RWPE2 (cell line): ENCODE results near the gene DENND5B.

Source experiments
- ATAC-seq: fragments of 200-7000 bp; cut with Tn5 transposase; 3 replicates; pipeline ENCODE4 v1.9.1; 2021; ENCODE audit warnings: low read depth
- DNase-seq: peaks from one replicate; pipeline ENCODE4 v3.0.0-alpha.2; 2020; ENCODE audit warnings: low spot score
- H3K27ac ChIP-seq: fragments of 450-650 bp; 2 replicates; pipeline ENCODE4 v1.5.1; 2017; ENCODE audit warnings: mild to moderate bottlenecking; ENCODE audit not compliant: poor library complexity, severe bottlenecking
- H3K27me3 ChIP-seq: fragments of 250-450 bp; sonication (Bioruptor Pico); 2 replicates; pipeline ENCODE4 v1.5.1; 2021; ENCODE audit warnings: mild to moderate bottlenecking, moderate library complexity; ENCODE audit not compliant: insufficient read depth, poor library complexity, severe bottlenecking
- H3K36me3 ChIP-seq: fragments of 250-450 bp; sonication (Bioruptor Pico); 2 replicates; pipeline ENCODE4 v1.5.1; 2020; ENCODE audit warnings: low read depth, mild to moderate bottlenecking, moderate library complexity
- H3K4me1 ChIP-seq: fragments of 250-450 bp; sonication (Bioruptor Pico); 2 replicates; pipeline ENCODE4 v1.5.1; 2021; ENCODE audit warnings: mild to moderate bottlenecking, moderate library complexity; ENCODE audit not compliant: insufficient read depth, poor library complexity, severe bottlenecking
- H3K4me3 ChIP-seq: fragments of 250-450 bp; sonication (Bioruptor Pico); 2 replicates; pipeline ENCODE4 v1.5.1; 2021; ENCODE audit warnings: mild to moderate bottlenecking, moderate library complexity; ENCODE audit not compliant: severe bottlenecking
- H3K9me3 ChIP-seq: fragments of 250-450 bp; sonication (Bioruptor Pico); 2 replicates; pipeline ENCODE4 v1.5.1; 2021; ENCODE audit warnings: mild to moderate bottlenecking, moderate library complexity; ENCODE audit not compliant: severe bottlenecking
- CTCF ChIP-seq: fragments of 450-650 bp; IDR thresholded peaks from one replicate; pipeline ENCODE4 v1.5.1; 2017; ENCODE audit warnings: mild to moderate bottlenecking, moderate library complexity; ENCODE audit not compliant: poor library complexity, severe bottlenecking

The DENND5B gene

GRCh38 chr12:31496257-31496656, 94.7 kb downstream of the DENND5B start:
- DNase-seq (no peak), ATAC-seq (no peak)
- no peak for TF ChIP-seq CTCF

GRCh38 chr12:31494455-31494854, 96.5 kb downstream of the DENND5B start:
- DNase-seq: no peak
- H3K27ac ChIP-seq: no peak overlapping the region
- no peak for TF ChIP-seq CTCF
- no peaks in the 10 kb centered on the region for H3K27me3 ChIP-seq
- peaks cover 43% of the 10 kb centered on the region for H3K4me1 ChIP-seq
- H3K36me3 ChIP-seq: peaks cover 3% of the 10 kb centered on the region; the same call in 1 of the 2 replicates
- H3K9me3 ChIP-seq: no peaks in the 10 kb centered on the region
- ATAC-seq: no peak
- no peak overlapping the region for H3K4me3 ChIP-seq

More at GRCh38 chr12:31496257-31496656, 94.7 kb downstream of the DENND5B start:
- Histone ChIP-seq H3K4me3 (no peak overlapping the region), H3K9me3 (no peaks in the 10 kb centered on the region), H3K4me1 (peaks cover 43% of the 10 kb centered on the region), H3K27ac (peak overlapping the region; percentile 15), H3K36me3 (0 out of 2 replicates have a peak, but pooled peaks cover 3% of the 10 kb centered on the region), H3K27me3 (no peaks in the 10 kb centered on the region)

GRCh38 chr12:31492599-31493196, 98.2 kb downstream of the DENND5B start:
- Histone ChIP-seq H3K4me3 (no peak overlapping the region), H3K27me3 (no peaks in the 10 kb centered on the region), H3K36me3 (peaks cover 3% of the 10 kb centered on the region; the same call in 1 of the 2 replicates), H3K4me1 (peaks cover 38% of the 10 kb centered on the region), H3K9me3 (no peaks in the 10 kb centered on the region), H3K27ac (peak overlapping the region; percentile 95)
- no peak for TF ChIP-seq CTCF
- DNase-seq (no peak), ATAC-seq (no peak)

GRCh38 chr12:31491841-31492598, 98.9 kb downstream of the DENND5B start:
- Histone ChIP-seq H3K27ac (peak overlapping the region; percentile 95), H3K27me3 (no peaks in the 10 kb centered on the region), H3K36me3 (peaks cover 3% of the 10 kb centered on the region; the same call in 1 of the 2 replicates), H3K9me3 (no peaks in the 10 kb centered on the region), H3K4me1 (peaks cover 34% of the 10 kb centered on the region), H3K4me3 (no peak overlapping the region)
- ATAC-seq: peak; percentile 83
- no peak for TF ChIP-seq CTCF
- DNase-seq: no peak
